Osteoblast (primary cell): ENCODE results near the gene RABIF. TPM values are rescaled to one million over a fixed set of nuclear protein-coding genes. Genes with fewer than 3 reads are reported as not detected.

Experiments
- DNase-seq: peaks from one replicate; pipeline ENCODE4 v3.0.0; 2011; ENCODE audit warnings: low spot score, mixed read lengths; ENCODE audit not compliant: insufficient read length; ENCODE audit errors: missing footprints
- H2AFZ ChIP-seq: 2 replicates; pipeline ENCODE4 v1.6.0; 2011; ENCODE audit warnings: mild to moderate bottlenecking, low read length
- H3K27ac ChIP-seq: 2 replicates; pipeline ENCODE4 v1.5.1; 2011; ENCODE audit warnings: mild to moderate bottlenecking, low read depth, low read length, moderate library complexity
- H3K27me3 ChIP-seq: 2 replicates; pipeline ENCODE4 v1.6.0; 2012; ENCODE audit warnings: mild to moderate bottlenecking, control low read depth, inconsistent platforms, low read length, moderate library complexity; ENCODE audit not compliant: insufficient read depth
- H3K36me3 ChIP-seq: 2 replicates; pipeline ENCODE4 v1.5.1; 2011; ENCODE audit warnings: mild to moderate bottlenecking, low read length, control low read depth, moderate library complexity; ENCODE audit not compliant: insufficient read depth
- H3K4me1 ChIP-seq: 2 replicates; pipeline ENCODE4 v1.5.1; 2011; ENCODE audit warnings: mild to moderate bottlenecking, low read length, control low read depth, moderate library complexity; ENCODE audit not compliant: insufficient read depth
- H3K4me2 ChIP-seq: 2 replicates; pipeline ENCODE4 v1.6.0; 2011; ENCODE audit warnings: mild to moderate bottlenecking, low read length; ENCODE audit not compliant: insufficient read depth
- H3K4me3 ChIP-seq: fragments of 200-600 bp; sonication (generic); 3 replicates; pipeline ENCODE4 v1.5.1; 2012; ENCODE audit warnings: mild to moderate bottlenecking, low read length, inconsistent platforms; ENCODE audit not compliant: insufficient read depth
- H3K79me2 ChIP-seq: 2 replicates; pipeline ENCODE4 v1.6.0; 2012; ENCODE audit warnings: mild to moderate bottlenecking, low read length, control low read depth, inconsistent platforms; ENCODE audit not compliant: insufficient read depth
- H3K9me3 ChIP-seq: 2 replicates; pipeline ENCODE4 v1.5.1; 2011; ENCODE audit warnings: low read depth, low read length, control low read depth
- H4K20me1 ChIP-seq: 2 replicates; pipeline ENCODE4 v1.6.0; 2012; ENCODE audit warnings: mild to moderate bottlenecking, low read length, control low read depth; ENCODE audit not compliant: insufficient read depth
- total RNA-seq: library from RNA; depleted of rRNA; stranded (reverse); fragments of >200 nt; gene quantifications from 2 replicates; pipeline ENCODE4 v1.2.3, GENCODE V29; 2012
- TF ChIP-seq, protein P1 (sequence below): IDR thresholded peaks from 2 replicates; pipeline ENCODE4 v1.5.1; 2011; ENCODE audit warnings: mild to moderate bottlenecking, low read depth, low read length, moderate library complexity; ENCODE audit errors: extremely low read depth

Gene RABIF
- total RNA-seq, 1 donor: 7.2 TPM

DNA sequence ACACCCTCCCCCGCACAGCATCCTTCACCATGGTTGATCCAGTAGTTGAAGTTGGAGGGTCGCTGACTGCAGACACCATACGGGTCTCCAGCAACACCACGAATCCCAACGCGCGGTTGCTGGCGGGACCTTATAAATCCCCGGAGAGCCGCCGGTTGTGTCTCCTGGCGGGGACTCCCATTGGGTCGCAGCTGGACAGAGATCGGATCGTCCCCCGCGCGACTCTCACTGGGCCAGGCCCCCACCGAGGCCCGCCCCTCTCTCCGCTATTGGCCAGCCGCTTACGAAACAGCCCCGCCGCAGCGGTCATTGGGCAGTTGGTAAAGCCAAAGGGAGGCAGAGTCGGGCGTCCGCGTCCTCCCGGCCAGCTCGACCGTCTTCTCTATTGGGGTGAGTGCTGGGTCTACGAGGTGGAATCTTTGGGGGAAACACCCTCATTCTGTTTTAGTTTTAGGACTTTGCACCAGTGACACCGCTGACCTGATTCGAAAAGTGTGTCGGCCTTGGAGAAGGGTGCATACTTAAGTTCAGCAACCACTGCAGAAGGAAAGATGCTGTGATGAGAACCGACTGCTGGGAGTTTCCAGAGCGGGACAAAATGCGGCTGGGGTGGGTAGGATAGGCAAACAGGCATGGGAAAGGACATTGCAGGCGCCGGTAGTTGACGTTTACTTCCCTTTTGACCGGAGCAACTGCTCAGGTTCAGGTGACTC is 27.4 kb downstream of the RABIF start:
- Histone ChIP-seq H3K4me3 (peak overlapping the region; percentile 83), H3K4me1 (peaks cover 8% of the 10 kb centered on the region), H3K9me3 (no peaks in the 10 kb centered on the region), H3K4me2 (peak overlapping the region; percentile 99), H3K27ac (no peak overlapping the region), H3K79me2 (no peaks in the 10 kb centered on the region), H4K20me1 (no peaks in the 10 kb centered on the region), H2AFZ (peak overlapping the region; percentile 99), H3K27me3 (no peaks in the 10 kb centered on the region), H3K36me3 (no peaks in the 10 kb centered on the region)
- TF ChIP-seq, protein P1, sequence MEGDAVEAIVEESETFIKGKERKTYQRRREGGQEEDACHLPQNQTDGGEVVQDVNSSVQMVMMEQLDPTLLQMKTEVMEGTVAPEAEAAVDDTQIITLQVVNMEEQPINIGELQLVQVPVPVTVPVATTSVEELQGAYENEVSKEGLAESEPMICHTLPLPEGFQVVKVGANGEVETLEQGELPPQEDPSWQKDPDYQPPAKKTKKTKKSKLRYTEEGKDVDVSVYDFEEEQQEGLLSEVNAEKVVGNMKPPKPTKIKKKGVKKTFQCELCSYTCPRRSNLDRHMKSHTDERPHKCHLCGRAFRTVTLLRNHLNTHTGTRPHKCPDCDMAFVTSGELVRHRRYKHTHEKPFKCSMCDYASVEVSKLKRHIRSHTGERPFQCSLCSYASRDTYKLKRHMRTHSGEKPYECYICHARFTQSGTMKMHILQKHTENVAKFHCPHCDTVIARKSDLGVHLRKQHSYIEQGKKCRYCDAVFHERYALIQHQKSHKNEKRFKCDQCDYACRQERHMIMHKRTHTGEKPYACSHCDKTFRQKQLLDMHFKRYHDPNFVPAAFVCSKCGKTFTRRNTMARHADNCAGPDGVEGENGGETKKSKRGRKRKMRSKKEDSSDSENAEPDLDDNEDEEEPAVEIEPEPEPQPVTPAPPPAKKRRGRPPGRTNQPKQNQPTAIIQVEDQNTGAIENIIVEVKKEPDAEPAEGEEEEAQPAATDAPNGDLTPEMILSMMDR: no peak
- DNase-seq: peak; percentile 98

DNA sequence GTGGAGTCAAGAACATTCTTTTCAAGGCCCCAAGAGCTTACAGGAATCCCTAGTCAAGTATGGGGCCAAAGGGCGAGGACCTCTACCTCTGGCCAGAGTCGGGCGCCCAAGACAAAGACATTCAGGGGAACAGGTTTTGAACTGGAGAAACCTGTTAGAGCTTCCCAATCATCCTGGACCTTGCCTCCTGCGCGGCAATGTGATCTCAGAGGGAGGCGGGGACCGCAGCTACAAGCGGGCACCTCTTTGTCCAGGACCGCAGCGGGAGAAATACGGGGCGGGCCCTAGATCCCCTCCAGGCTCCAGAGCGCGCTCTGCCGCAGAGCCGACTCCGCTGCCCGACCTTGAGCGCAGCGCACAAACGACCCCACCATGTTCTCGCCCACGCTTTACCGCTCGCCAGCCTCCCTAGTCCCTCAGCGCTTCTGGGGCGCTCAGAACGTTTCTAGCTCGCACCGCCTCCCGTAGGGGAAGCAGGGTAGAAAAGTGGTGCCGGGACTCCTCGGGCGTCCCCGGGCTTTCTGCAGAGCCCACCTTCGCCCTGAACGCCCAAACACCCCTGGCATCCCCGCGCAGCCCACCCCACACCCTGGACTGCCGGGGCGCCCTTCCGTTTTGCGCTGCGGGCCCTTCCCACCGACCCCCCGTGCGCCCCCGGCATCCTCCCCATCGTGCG is 28.1 kb downstream of the RABIF start:
- no peaks in the 10 kb centered on the region for H3K9me3 ChIP-seq
- H3K27me3 ChIP-seq: no peaks in the 10 kb centered on the region
- peak overlapping the region; percentile 83 for H3K4me3 ChIP-seq
- no peaks in the 10 kb centered on the region for H3K79me2 ChIP-seq
- DNase-seq: no peak
- H3K4me2 ChIP-seq: peak overlapping the region; percentile 99
- H3K27ac ChIP-seq: no peak overlapping the region
- no peaks in the 10 kb centered on the region for H4K20me1 ChIP-seq
- TF ChIP-seq, protein P1: no peak
- H3K4me1 ChIP-seq: peaks cover 8% of the 10 kb centered on the region
- no peaks in the 10 kb centered on the region for H3K36me3 ChIP-seq
- peak overlapping the region; percentile 93 for H2AFZ ChIP-seq

DNA sequence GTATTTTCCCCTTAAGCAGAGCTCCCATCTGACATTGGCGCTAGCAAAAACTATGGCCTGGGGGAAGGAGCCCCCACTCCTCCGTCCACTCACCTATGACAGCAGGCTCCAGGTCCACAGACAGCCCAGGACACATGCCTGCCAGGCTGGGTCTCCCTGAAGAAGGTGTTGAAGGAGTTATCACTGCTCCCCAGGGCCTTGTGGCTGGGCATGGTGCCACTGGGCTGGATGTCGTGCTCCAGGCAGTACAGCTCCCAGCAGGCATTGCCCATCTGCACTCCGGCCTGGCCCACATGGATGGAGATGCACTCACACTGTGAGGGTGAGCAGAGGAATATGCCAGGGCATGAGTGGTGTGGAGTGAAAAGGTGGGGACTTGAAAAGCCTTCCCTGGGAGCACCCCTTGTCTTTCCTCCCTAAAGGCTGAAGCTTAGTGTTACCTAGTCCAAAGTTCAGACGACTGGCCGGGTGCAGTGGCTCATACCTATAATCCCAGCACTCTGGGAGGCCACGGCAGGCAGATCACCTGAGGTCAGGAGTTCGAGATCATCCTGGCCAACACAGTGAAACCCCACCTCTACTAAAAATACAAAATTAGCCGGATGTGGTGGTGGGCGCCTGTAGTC is 30.0 kb downstream of the RABIF start:
- H2AFZ ChIP-seq: no peak overlapping the region
- TF ChIP-seq, protein P1: no peak
- H3K4me1 ChIP-seq: peaks cover 8% of the 10 kb centered on the region
- H3K79me2 ChIP-seq: no peaks in the 10 kb centered on the region
- no peak overlapping the region for H3K4me2 ChIP-seq
- no peaks in the 10 kb centered on the region for H4K20me1 ChIP-seq
- no peaks in the 10 kb centered on the region for H3K27me3 ChIP-seq
- H3K36me3 ChIP-seq: no peaks in the 10 kb centered on the region
- H3K9me3 ChIP-seq: no peaks in the 10 kb centered on the region
- no peak for DNase-seq
- H3K27ac ChIP-seq: no peak overlapping the region
- no peak overlapping the region for H3K4me3 ChIP-seq

DNA sequence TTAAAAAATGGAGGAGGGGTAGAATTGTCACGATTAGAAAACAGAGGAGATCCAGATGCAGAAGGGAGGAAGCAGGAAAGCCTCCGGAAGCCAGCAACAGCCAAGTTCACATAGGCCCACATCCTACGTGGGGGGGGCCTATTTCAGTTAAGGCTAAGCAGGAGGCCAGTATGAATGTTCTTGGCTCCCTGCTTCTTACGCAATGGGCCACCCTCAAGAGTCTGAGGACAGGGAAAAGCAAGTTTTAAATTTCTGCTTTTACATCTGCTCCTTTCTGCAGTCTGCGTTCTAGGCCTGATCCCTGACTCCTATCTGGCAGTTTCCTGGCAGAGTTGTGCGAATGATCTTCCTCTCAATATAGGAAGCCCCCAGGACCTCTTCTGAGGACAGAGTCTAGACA is 30.6 kb downstream of the RABIF start:
- Histone ChIP-seq H4K20me1 (no peaks in the 10 kb centered on the region), H3K4me3 (no peak overlapping the region), H3K27me3 (no peaks in the 10 kb centered on the region), H3K36me3 (no peaks in the 10 kb centered on the region), H2AFZ (no peak overlapping the region), H3K4me1 (peaks cover 8% of the 10 kb centered on the region), H3K4me2 (no peak overlapping the region), H3K9me3 (no peaks in the 10 kb centered on the region), H3K27ac (no peak overlapping the region), H3K79me2 (no peaks in the 10 kb centered on the region)
- TF ChIP-seq, protein P1: no peak
- no peak for DNase-seq
